HCT116 (cell line): ENCODE results near the gene DIS3L2. TPM values are rescaled to one million over a fixed set of nuclear protein-coding genes. Genes with fewer than 3 reads are reported as not detected.

Experiments used
- ATAC-seq: fragments of 200-7000 bp; cut with Tn5 transposase; 2 replicates; pipeline ENCODE4 v1.9.1; 2020; ENCODE audit warnings: mild to moderate bottlenecking, moderate library complexity
- BruUV-seq: library from RNA; stranded (reverse); fragments of 400-500 nt; replicated peaks from 2 replicates; lab custom pipeline; 2021; lab: Mats Ljungman, UMichigan
- CTCF ChIA-PET: fragments of 300-600 bp; sonication (Branson Sonifier 250); formaldehyde crosslinking; loops from one replicate; lab custom pipeline; 2021; ENCODE audit warnings: antibody characterized with exemption; lab: Charles Lee
- POLR2A ChIA-PET: fragments of 300-600, 350-600 bp; sonication (Branson Sonifier 250); formaldehyde crosslinking; loops from one replicate; lab custom pipeline; 2021; ENCODE audit warnings: antibody characterized with exemption; lab: Charles Lee
- RAD21 ChIA-PET, 2 experiments: fragments of 300-600 bp; sonication (Branson Sonifier 250); formaldehyde crosslinking; loops; one replicate each; lab custom pipeline; 2023; ENCODE audit warnings: low total read pairs in 2 of 2; ENCODE audit not compliant: uncharacterized antibody in 2 of 2, unreplicated experiment in 2 of 2, low non-redundant PET in 1 of 2; lab: Charles Lee
- DNase-seq: peaks from one replicate; pipeline ENCODE4 v3.0.0-alpha.2; 2010; ENCODE audit warnings: low read depth, low spot score
- H2AFZ ChIP-seq: fragments of 200-600 bp; shearing (Covaris generic), sonication (generic); 2 replicates; pipeline ENCODE4 v1.6.1; 2017; ENCODE audit warnings: low read depth, mixed run types, mixed read lengths, antibody characterized with exemption, low read length; ENCODE audit not compliant: poor library complexity, severe bottlenecking
- H3K27ac ChIP-seq: 2 replicates; pipeline ENCODE4 v1.5.1; 2012; ENCODE audit warnings: low read depth, low read length
- H3K27me3 ChIP-seq: fragments of 200-600 bp; sonication (generic); 2 replicates; pipeline ENCODE4 v1.6.1; 2016; ENCODE audit warnings: mixed run types, low read length, mixed read lengths; ENCODE audit not compliant: insufficient read depth
- H3K36me3 ChIP-seq, 2 experiments: fragments of 200-500 bp in 1 of 2; fragments of 200-600 bp in 1 of 2; sonication (Bioruptor generic) in 1 of 2; sonication (generic) in 1 of 2; 2 replicates each; pipeline versions ENCODE4 v1.5.1 to v1.6.1; 2014 to 2016; ENCODE audit warnings: low read length in 2 of 2, inconsistent platforms in 1 of 2, mixed read lengths in 1 of 2, mixed run types in 1 of 2; ENCODE audit not compliant: insufficient read depth in 2 of 2, control insufficient read depth in 1 of 2
- H3K4me1 ChIP-seq, 2 experiments: fragments of 200-600 bp in 1 of 2; sonication (generic) in 1 of 2; 2 replicates each; pipeline versions ENCODE4 v1.5.1 to v1.6.1; 2012 to 2017; ENCODE audit warnings: low read length in 2 of 2, inconsistent platforms in 1 of 2, mild to moderate bottlenecking in 1 of 2, mixed read lengths in 1 of 2, mixed run types in 1 of 2, moderate library complexity in 1 of 2; ENCODE audit not compliant: insufficient read depth in 2 of 2, control insufficient read depth in 1 of 2
- H3K4me2 ChIP-seq: fragments of 200-600 bp; sonication (generic); 2 replicates; pipeline ENCODE4 v1.6.1; 2017; ENCODE audit warnings: mixed run types, low read length, mixed read lengths
- H3K4me3 ChIP-seq, 2 experiments: fragments of 200-600 bp in 1 of 2; sonication (generic) in 1 of 2; replicated peaks in 1 of 2; 2 replicates each; pipeline ENCODE4 v1.5.1; 2011 to 2016; ENCODE audit warnings: low read length in 2 of 2, control low read depth in 1 of 2, low read depth in 1 of 2, mild to moderate bottlenecking in 1 of 2, mixed read lengths in 1 of 2, mixed run types in 1 of 2
- H3K79me2 ChIP-seq: fragments of 200-600 bp; sonication (generic); 2 replicates; pipeline ENCODE4 v1.6.1; 2017; ENCODE audit warnings: mild to moderate bottlenecking, mixed run types, low read length, moderate library complexity, mixed read lengths; ENCODE audit not compliant: insufficient read depth
- H3K9ac ChIP-seq: fragments of 200-600 bp; sonication (generic); 2 replicates; pipeline ENCODE4 v1.6.1; 2016; ENCODE audit warnings: low read length, mixed read lengths
- H3K9me2 ChIP-seq: fragments of 200-600 bp; sonication (generic), shearing (Covaris generic); 2 replicates; pipeline ENCODE4 v1.6.1; 2017; ENCODE audit warnings: mixed run types, mild to moderate bottlenecking, moderate library complexity; ENCODE audit not compliant: insufficient read depth
- H3K9me3 ChIP-seq, 2 experiments: fragments of 200-500 bp in 1 of 2; fragments of 200-600 bp in 1 of 2; sonication (Bioruptor generic) in 1 of 2; sonication (generic) in 1 of 2; 2 replicates each; pipeline ENCODE4 v1.6.1; 2014 to 2017; ENCODE audit warnings: low read length in 2 of 2, mixed read lengths in 2 of 2, inconsistent platforms in 1 of 2, low read depth in 1 of 2, mild to moderate bottlenecking in 1 of 2, mixed run types in 1 of 2, moderate library complexity in 1 of 2; ENCODE audit not compliant: control insufficient read depth in 1 of 2, insufficient read depth in 1 of 2
- H4K20me1 ChIP-seq: fragments of 200-600 bp; sonication (generic), shearing (Covaris generic); 2 replicates; pipeline ENCODE4 v1.6.1; 2017; ENCODE audit warnings: mixed run types, mild to moderate bottlenecking, moderate library complexity; ENCODE audit not compliant: insufficient read depth
- CTCF ChIP-seq, 3 experiments: fragments of 200-600 bp in 1 of 3; sonication (generic) in 1 of 3; IDR thresholded peaks in 2 of 3; conservative IDR thresholded peaks in 1 of 3; 2 replicates each; pipeline ENCODE4 v1.5.1; 2012 to 2017; ENCODE audit warnings: low read depth in 2 of 3, low read length in 2 of 3, antibody characterized with exemption in 1 of 3, borderline replicate concordance in 1 of 3, control low read depth in 1 of 3, mild to moderate bottlenecking in 1 of 3, mixed read lengths in 1 of 3, mixed run types in 1 of 3, moderate library complexity in 1 of 3; ENCODE audit not compliant: insufficient read depth in 1 of 3
- EGR1 ChIP-seq: IDR thresholded peaks from 2 replicates; pipeline ENCODE4 v1.6.1; 2012; ENCODE audit warnings: low read depth
- JUND ChIP-seq: IDR thresholded peaks from 2 replicates; pipeline ENCODE4 v1.6.1; 2012
- MAX ChIP-seq: IDR thresholded peaks from 2 replicates; pipeline ENCODE4 v1.6.1; 2012
- REST ChIP-seq: IDR thresholded peaks from 2 replicates; pipeline ENCODE4 v1.6.1; 2012; ENCODE audit warnings: low read depth
- SRF ChIP-seq: IDR thresholded peaks from 2 replicates; pipeline ENCODE4 v1.6.1; 2012; ENCODE audit warnings: low read depth
- intact Hi-C: fragments of 100-400 bp; cut with micrococcal nuclease; formaldehyde crosslinking; loops from 2 replicates; pipeline ENCODE4 v1.10.0; 2022
- total RNA-seq: library from RNA; stranded (reverse); gene quantifications from one replicate; pipeline ENCODE4 v1.2.1, GENCODE V29; 2021; ENCODE audit not compliant: unreplicated experiment

The DIS3L2 gene
- total RNA-seq, 1 experiment from 2014 or later, result 42.5 TPM

GRCh38 chr2:232104076-232104646 is 142.6 kb downstream of the DIS3L2 start:
- no peak overlapping the region for H2AFZ ChIP-seq
- no peaks in the 10 kb centered on the region; the same call in 1 of the 2 replicates for H3K79me2 ChIP-seq
- no peak overlapping the region for H3K4me2 ChIP-seq
- POLR2A ChIA-PET, result no interaction called here
- DNase-seq (no peak), ATAC-seq (no peak)
- H3K27ac ChIP-seq, result no peak overlapping the region
- no peak overlapping the region for H3K9ac ChIP-seq
- CTCF ChIA-PET, result no interaction called here
- no peaks in the 10 kb centered on the region for H3K36me3 ChIP-seq
- no peaks in the 10 kb centered on the region for H3K9me2 ChIP-seq
- no peaks in the 10 kb centered on the region for H3K9me3 ChIP-seq
- no TSS peak for BruUV-seq
- no peaks in the 10 kb centered on the region for H3K27me3 ChIP-seq
- TF ChIP-seq REST, result no peak
- TF ChIP-seq MAX, result no peak
- TF ChIP-seq JUND, result no peak
- TF ChIP-seq SRF, result no peak
- no peak for TF ChIP-seq CTCF (IDR thresholded peaks at IDR 0.05 in 2 of 3, conservative IDR thresholded peaks at IDR 0.05 in 1 of 3; ENCODE audit: borderline replicate concordance in 1 of 3, insufficient read depth in 1 of 3, low read depth in 2 of 3, low read length in 2 of 3)
- no peak for TF ChIP-seq EGR1
- no peaks in the 10 kb centered on the region for H3K4me1 ChIP-seq
- H4K20me1 ChIP-seq, result no peaks in the 10 kb centered on the region
- intact Hi-C loops, result no loop called here
- H3K4me3 ChIP-seq, result no peak overlapping the region
- RAD21 ChIA-PET, result no interaction called here
